Effector CD8-positive, alpha-beta T cell (primary cell): ENCODE measurements around the gene SIX1.

Source experiments
- DNase-seq: peaks from one replicate; lab custom pipeline; 2025; lab: John Stamatoyannopoulos, UW
- total RNA-seq, 4 experiments: gene quantifications; one replicate each; lab custom pipeline; 2026; lab: John Stamatoyannopoulos, UW

The SIX1 gene
- 0 to 1.1 (median 0.13) reads per million in 4 experiments for total RNA-seq

- no peak for DNase-seq
Measured at GRCh38 chr14:60648934-60649874, at the start of gene SIX1. TSS of gene SIX1 (minus strand) at chr14:60649477. CDS start at chr14:60649189, 288 bp downstream.

DNA sequence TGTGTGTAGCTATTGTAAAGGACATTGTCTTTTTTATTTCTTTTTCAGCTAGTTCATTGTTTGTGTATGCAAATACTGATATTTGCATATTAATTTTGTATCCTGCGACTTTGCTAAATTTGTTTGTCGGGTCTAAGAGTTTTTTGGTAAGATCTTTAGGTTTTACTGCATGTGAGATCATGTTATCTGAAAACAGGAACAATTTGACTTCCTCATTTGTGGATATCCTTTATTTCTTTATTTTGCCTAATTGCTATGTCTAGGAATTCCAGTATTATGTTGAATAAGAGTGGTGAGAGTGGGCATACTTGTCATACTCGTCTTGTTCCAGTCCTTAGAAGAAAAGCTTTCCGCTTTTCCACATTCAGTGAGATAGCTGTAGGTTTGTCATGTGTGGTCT is 46.0 kb upstream of the SIX1 start:
- DNase-seq = no peak

- no peak for DNase-seq
Measured at GRCh38 chr14:60691383-60692113, 42.3 kb upstream of the SIX1 start.

- DNase-seq = no peak
Measured at GRCh38 chr14:60686865-60687264, 37.6 kb upstream of the SIX1 start.

GRCh38 chr14:60684203-60684602 is 34.9 kb upstream of the SIX1 start:
- no peak for DNase-seq

DNA sequence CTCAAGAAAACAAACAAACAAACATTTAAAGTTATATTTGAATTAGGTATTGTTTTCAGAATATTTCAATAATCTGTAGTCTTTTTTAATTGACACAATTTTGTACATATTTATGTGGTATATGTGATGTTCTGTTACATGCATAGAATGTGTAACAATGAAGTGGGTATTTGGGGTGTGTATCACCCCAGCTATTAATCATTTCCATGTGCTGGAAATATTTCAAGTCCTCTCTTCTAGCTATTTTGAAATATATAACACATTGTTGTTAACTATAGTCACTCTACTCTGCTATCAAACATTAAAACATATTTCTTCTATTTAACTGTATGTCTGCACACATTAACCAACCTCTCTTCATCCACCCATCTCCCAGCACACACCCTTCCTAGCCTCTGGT is 32.0 kb upstream of the SIX1 start:
- no peak for DNase-seq

DNA sequence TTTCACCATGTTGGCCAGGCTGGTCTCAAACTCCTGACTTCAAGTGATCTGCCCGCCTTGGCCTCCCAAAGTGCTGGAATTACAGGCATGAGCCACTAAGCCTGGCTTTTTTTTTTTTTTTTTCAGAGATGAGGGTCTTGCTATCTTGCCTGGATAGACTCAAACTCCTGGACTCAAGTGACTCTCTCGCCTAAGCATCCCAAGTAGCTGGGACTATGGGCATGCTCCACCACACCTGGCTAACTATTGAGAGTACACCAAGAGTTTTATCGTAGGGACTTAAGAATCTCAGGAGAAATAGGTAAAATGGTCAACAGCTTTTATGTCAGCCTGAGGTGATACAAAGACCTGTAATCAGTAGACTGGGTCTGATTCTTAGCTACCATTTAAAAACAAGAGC is 31.2 kb upstream of the SIX1 start:
- no peak for DNase-seq

- DNase-seq = no peak
Measured at GRCh38 chr14:60679566-60680258, 30.4 kb upstream of the SIX1 start.

- no peak for DNase-seq
Measured at GRCh38 chr14:60677701-60678100, 28.4 kb upstream of the SIX1 start.

GRCh38 chr14:60670989-60671388 is 21.7 kb upstream of the SIX1 start:
- no peak for DNase-seq

- DNase-seq = no peak
Measured at GRCh38 chr14:60668431-60669112, 19.3 kb upstream of the SIX1 start.

GRCh38 chr14:60665177-60665550 is 15.9 kb upstream of the SIX1 start:
- no peak for DNase-seq

GRCh38 chr14:60662982-60663381 is 13.7 kb upstream of the SIX1 start:
- DNase-seq = no peak

DNA sequence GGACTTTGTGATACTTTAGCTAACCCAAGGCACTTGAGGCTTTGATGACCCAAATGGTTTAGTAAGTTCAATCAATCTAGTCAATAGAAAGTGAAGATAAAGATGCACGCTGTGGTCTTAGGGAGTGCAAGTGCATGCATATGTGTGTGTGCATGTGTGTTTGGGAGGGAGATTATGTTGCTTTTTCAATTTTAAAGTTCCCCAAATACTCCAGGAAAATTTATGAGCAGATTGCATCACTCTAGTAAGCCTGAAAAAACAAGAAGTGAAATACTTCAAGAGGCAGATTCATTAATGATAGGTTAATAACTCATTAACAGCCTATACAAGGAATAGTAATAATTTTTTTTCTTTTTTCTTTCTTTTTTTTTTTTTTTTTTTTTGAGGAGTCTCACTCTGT is 12.4 kb upstream of the SIX1 start:
- no peak for DNase-seq

- no peak for DNase-seq
Measured at GRCh38 chr14:60658909-60659585, 9.8 kb upstream of the SIX1 start.

DNA sequence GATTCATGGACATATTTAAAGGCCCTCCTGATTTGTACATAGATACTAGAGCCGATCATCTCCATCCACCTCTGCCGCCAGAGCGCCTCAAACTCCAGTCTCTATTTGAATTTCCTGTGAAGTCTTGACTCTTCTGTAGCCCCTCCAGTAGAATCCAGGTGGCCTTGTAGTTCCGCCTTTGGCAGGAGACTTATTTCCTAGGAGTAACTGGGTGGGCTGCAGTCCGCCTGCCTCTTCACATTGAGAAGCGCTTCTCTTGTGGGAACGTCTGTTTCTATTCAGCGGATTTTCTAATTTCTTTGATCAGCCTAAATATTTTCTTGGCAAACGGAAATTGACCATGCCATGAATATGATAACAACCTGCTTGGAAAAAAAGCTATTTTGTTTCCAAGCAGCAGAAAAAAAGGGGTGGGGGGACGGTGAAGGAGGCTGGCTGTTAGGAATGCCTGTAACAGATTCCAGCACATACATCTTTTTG is 9.0 kb upstream of the SIX1 start:
- no peak for DNase-seq

GRCh38 chr14:60657456-60658210 is 8.4 kb upstream of the SIX1 start:
- no peak for DNase-seq

GRCh38 chr14:60656686-60657455 is 7.6 kb upstream of the SIX1 start:
- DNase-seq = no peak

DNA sequence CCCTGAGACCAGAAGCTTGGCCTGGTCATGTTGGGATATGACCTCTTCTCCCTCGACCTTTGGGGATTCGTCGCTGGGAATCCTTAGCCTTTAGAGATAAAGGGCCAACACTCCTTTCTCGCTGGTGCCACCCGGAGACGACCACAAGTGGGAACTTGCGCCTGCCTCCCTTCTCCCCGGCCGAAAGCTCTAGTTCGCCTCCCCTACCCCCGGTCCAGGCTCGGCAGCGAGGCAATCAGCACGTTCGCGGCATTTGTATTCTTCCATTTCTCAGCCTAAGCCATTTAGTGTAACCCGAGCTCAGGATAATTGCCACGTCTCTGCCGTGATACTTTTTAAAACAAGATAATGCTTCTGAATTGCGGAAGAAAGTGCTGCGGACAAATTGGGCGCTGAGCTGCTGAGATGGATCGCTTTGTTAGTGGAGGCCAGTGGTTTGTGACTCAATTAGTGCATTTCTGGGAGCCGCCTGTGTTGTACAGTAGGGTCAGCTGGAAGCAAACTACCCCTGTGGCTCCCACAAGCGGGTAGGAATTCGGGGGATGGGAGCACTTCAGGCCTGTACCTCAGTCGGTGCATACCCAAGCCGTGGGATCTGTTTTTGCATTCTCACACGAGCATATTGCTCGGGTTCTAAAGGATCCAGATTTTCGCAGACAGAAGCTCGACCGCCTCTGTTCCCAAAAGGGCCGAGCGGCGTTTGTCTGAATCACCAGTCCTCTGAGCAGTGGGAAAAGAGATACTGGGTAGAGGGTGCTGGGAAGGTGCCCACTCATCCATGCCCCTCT is 6.8 kb upstream of the SIX1 start:
- DNase-seq = no peak
